T-helper 9 cell (primary cell): ENCODE data around the gene MINDY4.

Experiments
- DNase-seq: peaks from one replicate; pipeline ENCODE4 v3.0.0-alpha.2; 2020
- total RNA-seq, 2 donors: gene quantifications; one replicate each; lab custom pipeline; 2026; lab: John Stamatoyannopoulos, UW

The MINDY4 gene
- total RNA-seq = 0.24 to 0.49 reads per million in 2 donors

DNA sequence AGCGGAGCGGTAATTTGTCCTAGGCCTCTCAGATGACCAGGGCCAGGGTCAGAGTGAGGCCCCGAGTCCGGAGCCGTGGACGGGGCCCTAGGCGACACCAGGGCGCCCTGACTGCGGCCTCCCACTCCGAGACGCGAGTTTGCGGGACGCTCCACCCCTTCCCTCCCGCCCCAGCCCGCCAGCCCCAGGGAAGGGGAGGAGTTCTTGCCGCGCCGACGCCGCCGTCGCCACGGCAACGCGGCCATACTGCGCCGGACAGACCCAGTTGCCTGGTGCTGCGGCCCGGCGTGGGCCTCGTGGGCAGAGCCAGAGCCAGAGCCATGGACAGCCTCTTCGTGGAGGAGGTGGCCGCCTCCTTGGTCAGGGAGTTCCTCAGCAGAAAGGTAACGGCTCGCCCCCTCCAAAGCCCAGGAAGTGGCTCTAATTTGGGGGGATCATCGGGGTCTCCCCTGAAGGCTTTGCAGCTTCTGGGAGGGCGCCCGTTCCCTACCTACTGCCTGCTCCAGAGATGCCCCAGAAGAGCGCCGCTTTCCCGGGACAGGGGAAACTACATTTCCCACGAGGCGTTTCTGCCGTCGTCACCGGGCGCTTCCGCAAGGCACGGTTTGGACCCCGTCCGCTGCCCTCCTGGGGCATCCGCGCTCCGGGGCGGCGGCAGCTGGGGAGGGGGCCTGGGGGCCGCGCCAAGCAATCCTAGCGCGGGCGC is at the start of gene MINDY4:
Gene MINDY4 (plus strand): TSS at position 244 of the 706 bp plus-strand sequence. CDS start 77 bp downstream, at position 321.
- DNase-seq = peak; percentile 50

DNA sequence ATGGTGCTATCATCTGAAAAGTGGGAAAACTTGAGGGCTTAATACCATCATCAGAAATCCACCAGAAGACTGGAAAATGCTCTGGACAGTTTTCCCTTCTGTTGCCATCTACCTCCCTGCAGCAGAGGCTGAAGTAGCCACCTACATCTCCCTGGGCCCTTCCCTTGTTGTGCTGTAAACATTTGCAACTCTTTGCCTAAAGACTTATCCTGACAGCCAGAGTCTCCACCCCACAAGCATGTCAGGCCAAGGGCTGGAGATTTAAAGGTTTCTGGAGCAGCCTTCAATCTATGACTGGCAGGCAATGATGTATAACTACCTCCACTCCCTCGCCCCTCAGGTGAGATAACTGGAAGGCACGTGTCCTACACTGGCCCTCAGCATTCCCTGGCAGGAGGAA is 49.0 kb upstream of the MINDY4 start:
- no peak for DNase-seq

DNA sequence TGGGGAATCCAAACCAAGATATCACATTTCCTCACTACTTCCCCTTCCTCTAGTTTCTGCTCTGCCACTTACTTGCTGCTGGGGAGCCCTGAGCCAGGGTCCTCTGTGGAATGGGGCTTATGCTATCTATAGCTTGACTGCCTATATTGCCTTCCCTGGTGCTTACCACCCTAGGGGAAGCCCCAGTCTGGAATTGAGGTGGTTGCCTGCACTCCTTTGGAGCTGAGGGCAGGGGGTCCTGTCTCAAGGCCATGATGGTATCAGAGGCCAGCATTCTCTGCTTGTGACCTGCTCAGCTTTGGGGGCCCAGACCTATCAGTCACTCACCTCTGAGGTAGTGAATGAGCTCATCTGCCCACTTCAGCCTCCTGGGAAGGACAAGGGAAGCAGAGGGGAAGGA is 48.5 kb upstream of the MINDY4 start:
- DNase-seq = no peak

DNA sequence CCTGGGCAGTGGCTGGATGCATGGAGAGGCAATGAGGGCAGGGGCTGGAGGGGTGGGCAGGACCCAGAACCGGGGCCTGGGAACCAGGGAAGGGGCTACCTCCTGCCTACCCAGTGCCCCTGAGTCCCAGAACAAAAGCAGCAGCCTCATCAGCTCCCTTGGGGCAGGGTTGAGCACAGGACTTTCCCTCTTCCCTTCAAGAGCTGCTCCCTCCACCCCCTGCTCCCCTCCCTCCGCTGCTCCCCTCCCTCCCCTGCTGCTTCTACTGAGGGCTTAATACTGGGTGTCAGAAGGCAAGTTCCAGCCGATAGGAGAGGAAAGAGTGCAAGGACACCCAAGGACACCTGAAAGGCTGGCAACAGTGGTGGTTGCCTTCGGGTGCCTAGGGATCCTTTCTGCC is 47.4 kb upstream of the MINDY4 start:
- no peak for DNase-seq

DNA sequence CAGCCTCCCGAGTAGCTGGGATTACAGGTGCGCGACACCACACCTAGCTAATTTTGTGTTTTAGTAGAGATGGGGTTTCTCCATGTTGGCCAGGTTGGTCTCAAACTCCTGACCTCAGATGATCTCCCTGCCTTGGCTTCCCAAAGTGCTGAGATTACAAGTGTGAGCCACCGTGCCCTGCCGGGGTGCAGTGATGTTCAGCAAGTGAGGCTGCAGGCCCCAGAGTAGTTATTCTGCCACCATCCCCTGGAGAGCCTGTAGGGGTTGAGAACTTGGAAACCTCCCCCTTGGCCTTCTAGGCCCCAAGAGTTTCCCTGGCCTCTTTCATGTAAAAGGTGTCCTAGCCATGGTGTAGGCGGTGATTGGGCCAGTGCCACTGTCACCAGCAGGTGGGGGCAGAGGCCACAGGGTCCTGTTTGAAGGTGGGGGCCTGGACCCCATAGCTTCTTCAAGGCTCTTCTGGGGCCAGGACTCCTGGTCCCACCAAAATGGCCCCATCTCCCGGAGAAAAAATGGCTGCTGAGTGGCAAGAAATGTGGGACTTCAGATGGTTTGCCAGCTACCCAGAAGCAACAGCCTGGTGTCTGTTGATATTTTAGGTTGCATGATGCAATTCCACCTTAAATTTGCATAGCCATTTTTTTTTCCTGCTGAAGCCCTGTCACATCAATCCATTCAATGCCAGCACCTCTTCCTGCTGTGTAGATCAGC is 44.8 kb upstream of the MINDY4 start:
- no peak for DNase-seq

DNA sequence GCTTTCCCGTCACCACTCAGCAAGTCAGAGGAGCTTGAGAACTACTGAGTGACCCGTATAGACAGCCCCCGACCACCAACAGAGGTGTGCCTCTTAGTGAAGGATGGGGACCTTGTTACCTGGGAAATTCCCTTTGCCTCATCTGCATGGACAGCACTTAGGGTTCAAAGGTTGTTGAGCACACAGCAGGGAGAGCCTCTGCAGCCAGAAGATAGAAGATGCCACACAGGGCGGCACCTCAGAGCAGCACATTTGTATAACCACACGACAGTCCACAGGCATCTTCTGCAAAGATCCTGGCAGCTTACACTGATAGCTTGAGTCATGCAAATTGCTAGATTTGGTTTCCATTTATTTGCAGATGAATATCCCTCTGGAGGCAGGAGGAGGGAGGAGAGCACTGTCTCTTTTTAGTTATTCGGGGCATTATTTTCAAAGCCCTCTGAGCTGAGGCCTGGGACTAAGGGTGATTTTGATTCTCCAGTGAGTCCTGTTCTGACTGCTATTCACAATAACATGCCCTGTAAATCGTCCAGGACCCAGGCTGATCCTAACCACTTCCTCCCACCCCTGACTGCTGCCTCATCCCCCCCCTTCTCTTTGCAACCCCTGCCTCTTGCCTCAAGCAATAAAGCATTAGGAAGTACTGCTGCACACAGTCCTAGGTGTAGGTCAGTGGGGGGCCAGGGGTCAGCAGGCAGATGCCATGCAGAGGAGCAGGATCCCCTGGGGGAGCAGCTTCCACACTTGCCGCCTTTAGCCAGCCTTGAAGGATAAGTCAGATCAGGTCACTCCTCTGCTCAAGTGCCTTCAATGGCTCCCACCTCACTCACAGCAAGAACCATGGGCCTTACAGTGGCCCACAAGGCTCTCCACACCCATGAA is 43.9 kb upstream of the MINDY4 start:
- DNase-seq = peak; percentile 36

DNA sequence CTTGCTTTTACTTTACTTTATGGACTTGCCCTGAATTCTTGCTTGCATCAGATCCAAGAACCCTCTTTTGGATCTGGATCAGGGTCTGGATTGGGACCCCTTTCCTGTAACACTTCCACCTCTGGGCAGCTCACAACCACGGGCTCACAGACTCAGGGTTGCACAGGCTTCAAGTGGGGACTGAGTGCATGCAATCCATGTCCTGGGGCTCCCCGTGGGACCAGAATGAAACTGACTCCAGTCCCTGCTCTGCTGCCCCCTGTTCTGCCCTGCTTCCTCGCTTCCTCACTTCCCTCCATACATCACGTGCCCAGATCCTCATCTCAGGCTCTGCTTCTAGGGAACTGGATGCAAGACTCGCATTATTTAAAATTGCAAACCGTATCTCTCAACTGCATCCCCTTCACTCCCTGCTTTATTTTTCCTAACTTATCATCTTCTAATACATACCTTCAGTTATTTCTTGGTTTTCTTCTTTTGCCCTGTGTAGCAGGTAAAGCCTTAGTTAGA is 42.6 kb upstream of the MINDY4 start:
- DNase-seq = no peak

DNA sequence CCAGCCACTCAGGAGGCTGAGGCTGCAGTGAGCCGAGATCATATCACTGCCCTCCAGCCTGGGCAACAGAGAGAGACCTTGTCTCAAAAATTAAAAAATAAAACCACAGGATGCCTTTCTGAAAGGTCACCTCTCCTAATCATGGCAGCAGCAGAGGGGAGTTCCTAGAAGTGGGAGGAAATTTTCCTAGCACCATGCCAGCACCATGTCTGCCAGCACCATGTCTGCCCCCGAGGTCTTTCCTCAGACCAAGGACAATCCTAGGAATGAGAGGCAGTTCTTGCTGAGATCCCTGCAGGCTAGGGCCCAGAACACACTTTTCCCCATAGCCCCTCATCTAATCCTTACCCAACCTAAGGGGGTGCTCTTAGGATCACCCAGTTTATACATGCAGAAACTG is 41.6 kb upstream of the MINDY4 start:
- DNase-seq = no peak

DNA sequence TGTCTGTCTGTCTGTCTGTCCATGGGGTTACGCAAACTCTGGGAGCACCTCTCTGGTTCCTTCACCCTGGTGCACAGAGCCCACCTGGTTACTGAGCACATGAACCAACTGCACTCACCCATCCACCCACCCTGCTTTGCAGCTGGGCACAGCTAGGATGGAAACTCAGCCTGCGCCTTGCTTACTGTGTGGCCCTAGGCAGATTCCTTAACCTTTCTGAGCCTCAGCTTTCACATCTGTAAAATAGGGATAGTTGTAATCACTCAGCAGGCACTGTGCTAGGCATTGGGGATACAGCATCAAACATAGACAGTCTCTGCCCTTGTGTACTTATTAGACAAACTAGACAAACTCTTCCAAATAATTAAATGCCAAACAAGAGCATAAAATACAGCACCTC is 41.1 kb upstream of the MINDY4 start:
- no peak for DNase-seq

DNA sequence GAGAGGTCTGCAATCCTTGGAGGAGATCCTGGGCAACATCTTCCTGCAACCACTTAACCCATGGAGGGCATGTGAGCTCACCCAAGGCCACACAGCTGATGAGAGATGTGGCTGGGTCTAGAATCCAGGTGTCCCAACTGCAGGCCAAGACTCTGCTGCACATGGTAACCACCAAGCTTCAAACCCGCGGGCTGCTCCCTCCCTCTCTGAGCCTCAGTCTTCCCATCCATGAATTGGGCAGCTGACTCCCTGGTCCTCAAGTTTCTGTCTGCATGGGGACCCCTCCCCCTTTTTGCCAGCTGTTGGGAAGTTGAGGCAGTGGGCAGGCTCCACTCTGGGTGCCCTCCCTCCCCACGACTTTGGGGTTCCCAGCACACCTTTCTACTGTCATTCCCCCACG is 40.2 kb upstream of the MINDY4 start:
- DNase-seq = no peak

DNA sequence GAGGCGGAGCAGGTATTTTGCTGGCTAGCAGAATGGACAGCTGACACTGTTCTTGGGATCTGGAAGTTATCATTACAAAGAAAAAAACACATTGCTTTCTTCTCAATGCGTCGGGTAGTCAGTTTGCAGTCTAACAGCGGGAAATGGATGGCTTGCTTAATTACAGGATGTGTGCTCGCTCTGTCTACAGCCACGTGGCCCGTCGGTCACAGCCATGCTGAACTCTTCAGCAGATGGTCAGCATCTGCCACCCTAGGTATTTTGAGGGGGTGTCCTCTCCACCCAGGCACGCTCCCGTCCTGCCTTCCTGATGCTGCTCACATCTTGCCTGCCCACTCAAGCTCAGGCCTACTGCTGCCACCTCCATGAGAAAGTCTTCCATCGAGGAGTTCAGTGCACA is 39.6 kb upstream of the MINDY4 start:
- DNase-seq = no peak

DNA sequence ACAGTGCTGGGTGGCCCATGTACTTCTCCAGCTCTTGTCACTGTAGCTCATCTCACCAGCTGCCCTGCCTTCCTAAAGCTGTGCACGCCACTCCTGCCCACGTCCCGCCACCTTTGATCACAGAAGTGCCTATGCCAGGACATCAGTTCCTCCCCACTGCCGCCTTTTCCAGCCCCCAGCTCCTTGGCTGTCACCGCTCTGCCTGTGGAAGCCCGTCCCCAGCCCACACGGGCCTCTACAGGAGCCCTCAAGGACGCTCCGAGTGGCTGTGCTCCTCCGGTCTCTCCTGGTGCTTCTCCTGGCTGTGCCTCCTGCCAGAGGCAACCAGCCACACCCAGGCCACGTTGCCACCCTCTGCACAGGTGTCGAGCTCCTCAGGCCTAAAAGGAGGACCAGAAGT is 38.6 kb upstream of the MINDY4 start:
- no peak for DNase-seq

DNA sequence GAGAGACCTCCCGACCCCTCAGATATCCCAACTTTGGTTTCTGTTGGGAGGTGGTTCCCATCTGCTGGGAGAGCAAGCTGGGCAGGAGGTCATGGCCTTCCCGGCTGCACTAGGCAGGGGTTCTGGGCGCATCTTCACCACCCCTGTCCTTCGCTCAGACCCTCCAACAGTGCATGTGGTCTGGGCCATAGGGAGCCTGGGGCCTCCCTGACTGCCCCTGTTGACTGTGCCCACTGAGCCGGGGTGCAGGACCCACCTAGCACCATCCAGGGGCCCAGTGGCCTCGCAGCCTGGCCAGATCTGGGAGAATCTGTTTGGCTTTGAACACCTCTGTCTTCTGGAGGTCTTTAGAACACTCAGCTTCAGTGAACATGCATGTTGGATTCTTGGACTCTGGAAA is 38.0 kb upstream of the MINDY4 start:
- DNase-seq = no peak

DNA sequence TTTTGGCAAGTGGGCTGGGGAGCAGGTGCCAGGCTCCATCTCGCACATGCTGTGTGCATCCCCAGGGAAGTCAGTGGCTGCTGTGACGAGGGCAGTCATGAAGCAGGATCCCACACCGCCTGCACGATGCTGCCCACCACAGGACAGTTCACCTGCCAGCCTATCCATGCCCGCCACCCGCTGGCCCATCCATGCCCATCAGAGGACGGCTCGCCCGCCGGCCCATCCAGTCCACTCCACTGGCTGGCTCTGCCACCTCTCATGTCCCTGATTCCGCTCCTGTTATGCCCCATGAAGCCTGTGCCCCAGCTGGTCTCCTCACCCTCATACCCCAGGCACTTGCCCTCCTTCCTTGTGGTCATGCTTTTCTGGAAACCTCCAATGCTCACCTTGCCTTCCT is 37.5 kb upstream of the MINDY4 start:
- no peak for DNase-seq

DNA sequence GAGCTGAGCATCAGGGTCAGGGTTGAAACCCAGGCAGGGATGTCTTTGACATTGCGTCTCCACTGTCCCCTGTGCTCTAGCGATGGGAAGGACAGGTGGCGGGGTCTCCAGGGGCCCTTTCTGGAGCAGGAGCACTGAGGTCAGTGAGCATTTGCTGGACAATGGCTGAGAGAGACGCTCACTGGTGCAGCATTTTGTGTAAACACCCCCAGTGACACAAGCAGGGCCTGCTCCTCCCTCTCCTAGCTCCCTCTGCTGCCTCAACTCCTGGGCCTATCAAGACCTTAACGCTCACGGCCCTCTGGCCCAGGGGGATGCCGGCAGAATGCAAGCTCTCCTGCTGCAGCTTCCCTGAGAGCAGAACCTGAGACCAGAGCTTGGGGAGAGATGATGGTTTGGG is 36.7 kb upstream of the MINDY4 start:
- DNase-seq = no peak

DNA sequence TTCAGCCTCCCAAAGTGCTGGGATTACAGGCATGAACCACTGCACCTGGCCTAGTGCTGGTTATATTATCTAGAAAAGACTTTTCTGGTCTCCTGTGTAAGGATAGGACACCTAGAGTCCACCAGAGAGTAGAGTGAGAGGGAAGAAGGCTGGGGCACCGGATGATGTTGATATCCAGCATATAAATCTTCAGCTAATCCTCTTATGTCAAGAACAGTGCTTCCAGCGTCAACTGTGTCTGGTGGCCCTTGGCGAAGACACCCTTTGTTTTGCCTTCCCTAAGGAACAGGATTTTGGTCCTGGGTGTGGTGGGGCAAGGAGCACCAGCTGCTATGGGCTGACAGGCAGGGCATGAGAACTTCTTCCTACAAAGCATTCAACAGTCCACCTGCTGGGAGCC is 35.6 kb upstream of the MINDY4 start:
- DNase-seq = no peak

DNA sequence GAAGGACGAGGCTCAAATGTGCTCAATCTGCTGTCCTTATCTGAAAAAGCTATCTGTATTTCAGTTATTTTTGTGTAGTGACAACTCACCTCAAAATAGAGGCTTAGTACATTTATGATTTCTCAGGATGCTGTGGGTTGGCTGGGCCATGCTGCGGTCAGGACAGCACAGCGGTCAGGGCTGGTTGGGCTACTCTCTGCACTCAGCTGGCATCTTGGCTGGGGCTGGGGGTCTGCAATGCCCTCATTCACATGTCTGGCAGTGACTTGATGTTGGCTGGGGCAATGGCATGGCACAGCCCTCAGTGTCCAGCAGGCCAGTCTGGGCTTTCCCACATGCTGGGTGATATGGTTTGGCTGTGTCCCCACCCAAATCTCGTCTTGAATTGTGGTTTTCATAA is 34.9 kb upstream of the MINDY4 start:
- no peak for DNase-seq

DNA sequence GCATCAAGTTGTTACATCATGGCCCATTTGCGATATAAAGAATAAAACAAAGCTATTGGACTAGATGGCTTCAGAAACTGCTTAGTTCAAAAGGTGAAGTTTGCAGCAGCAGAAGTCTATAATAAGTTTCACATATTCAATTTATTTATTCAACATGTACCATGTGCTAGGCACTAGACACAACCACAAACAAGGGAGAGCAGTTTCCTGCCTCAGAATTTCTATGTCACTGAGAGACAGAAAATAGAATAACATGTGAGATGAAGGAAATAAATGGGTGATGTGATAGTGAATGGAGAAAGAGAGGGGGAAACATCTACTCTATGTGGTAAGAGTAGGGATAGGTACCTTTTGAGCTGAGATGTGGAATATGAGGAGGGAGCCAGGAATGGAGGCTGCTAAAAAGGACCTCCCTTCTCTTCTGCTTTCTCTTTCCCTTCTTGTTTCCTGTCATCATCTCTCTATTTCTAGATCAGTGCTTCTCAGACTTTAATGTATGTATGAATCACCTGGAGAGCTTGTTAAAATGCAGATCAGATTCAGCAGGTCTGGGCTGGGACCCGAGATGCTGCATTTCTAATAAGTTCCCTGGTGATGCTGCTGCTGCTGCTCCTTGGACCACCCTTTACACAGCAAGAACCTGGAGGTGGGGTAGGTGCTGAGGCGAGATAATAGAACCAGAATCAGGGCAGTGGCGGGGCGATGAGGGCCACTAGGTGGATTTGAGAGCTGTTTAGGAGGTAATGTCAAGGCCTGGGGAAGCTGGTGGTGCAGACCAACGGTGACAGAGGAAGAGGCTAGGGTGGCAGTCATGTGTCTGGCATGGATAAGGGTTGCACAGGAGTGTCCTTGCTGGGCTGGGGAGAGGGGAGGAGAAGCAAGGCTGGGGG is 32.9 kb upstream of the MINDY4 start:
- no peak for DNase-seq

DNA sequence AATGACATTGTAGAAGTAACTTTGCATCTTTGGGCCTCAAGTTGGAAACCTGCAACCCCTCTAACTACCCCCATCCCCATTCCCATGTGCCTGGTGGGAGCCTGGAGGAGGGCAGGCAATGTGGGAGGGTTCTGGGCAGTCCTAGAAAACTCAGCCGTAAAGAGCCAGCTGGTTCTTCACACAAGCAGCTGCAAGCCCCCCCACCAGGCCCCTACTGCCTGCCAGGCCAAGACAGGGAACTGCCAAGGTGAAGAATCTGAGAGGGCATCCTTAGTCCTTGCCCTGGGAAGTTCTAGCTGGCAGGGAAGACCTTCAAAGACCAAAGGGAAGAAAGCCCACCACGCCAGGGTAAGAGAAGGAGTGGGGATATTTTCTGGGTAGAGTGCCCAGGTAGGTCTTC is 31.5 kb upstream of the MINDY4 start:
- no peak for DNase-seq

DNA sequence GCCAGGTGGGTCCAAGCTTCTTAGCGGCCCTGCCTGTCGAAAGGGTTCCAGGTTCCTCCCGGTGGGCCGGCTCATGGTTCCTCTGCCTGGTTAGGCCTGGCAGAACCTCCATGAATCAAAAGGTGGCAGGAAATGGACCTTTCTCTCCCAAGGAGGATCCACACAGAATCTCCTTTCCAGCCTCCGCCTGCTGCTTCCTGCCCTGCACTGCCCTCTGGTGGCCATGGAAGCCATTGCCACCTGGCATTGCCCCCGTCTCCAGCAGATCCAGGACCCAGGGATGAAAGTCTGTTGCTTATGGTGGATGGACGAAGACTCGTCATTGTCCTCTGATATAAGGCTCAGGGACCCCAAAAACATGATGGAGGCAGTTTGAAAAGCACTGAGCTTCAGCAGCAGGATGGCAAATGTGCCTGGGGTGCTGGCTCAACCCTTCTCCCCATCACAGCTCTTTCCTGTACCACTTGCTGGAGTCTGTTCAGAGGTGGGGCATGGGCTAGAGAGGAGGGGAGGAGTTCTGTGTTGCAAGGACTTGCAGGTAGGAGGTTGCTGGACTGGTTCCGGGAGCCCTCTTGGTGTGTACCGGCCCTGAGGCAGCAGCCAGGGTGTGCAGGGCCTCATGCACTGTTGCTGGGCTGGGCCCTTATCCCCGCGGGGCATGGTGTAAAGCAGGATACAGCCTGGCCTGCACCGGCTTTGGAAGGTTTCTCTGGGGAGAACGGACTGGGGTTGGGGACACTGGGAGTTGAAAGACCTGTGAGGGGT is 30.6 kb upstream of the MINDY4 start:
- DNase-seq = peak; percentile 76

DNA sequence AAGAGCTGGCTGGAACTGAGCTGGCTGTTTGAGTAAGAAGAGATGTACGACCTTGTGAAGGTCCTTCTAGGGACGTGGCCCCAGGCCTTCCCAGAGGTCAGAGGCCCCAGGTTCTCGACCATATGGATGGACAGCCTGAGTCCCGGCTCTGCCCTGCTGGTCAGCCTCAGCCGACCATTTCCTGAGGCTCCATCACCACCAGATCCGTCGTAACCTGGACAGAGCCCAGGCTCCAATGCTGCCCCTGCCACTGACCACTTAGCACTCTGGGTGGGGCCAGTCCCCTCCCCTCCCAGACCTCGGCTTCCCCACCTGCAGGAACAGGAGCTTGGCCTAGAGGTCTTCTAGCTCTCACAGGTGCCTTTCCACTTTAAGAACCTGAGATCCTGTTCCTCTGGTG is 29.9 kb upstream of the MINDY4 start:
- DNase-seq = no peak
